GM23248 (cell line): ENCODE measurements around the gene CHMP6.

Source experiments
- EZH2 ChIP-seq: fragments of 200-600 bp; sonication (generic); IDR thresholded peaks from 2 replicates; pipeline ENCODE4 v1.6.1; 2018; ENCODE audit warnings: antibody characterized with exemption, mild to moderate bottlenecking; ENCODE audit not compliant: insufficient read depth, poor library complexity, severe bottlenecking
- EZH2phosphoT487 ChIP-seq: fragments of 200-600 bp; sonication (generic); IDR thresholded peaks from 2 replicates; pipeline ENCODE4 v1.6.1; 2018; ENCODE audit warnings: antibody characterized with exemption, moderate library complexity, mild to moderate bottlenecking, low read depth; ENCODE audit not compliant: insufficient read depth

- TF ChIP-seq EZH2phosphoT487 (no peak), EZH2 (no peak)
These were observed 27.7 kb upstream of the CHMP6 start for GRCh38 chr17:80963812-80964543.
